ENCODE results near the gene CRYBA4.
A peak's percentile ranks its signal among the peaks of the same experiment; 100 is the strongest.

The CRYBA4 gene

DNA sequence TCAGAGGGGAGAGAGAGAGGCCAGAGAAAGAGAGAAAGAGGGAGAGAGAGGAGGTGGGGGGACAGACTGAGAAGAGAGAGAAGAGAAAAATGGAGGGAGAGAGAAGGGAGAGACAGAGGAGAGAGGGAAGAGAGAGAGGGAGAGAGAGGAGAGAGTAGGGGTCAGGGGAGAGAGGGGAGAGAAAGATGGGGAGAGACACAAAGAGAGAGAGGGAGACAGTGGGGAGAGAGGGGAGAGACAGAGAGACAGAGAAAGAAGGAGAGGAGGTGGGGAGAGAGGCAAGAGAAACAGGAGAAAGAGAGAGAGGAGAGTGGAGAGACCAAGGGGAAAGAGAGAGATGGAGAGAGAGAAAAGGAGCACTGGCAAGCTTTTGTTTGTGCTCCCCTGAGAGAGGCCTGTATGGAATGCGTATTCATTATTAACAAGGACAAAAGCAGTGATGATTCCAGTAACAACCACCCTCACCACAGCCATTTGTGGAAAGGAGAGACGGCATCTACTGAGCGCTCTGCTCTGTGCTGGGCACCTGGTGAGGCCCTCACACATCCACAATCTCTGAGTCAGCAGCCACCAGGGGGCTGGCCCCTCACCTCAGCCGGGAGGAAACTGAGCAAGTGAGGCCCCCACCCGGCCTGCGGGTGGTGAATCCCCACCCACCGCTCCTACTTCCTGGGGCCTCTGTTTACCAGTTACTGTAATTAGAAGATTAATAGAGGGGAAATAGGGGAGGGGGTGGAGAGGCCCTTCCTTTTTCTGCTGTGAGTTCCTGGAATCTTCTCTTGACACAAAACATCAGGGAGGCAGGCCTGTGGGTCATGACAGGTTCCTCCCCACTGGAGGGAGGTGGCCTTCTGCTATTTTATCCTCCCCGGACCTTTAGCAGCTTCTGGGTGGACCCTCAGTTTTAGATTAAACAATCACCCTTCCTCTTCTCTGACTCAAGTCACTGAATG lies 21.0 kb downstream of the CRYBA4 start:
- peak overlapping the region; percentile 75 for H3K4me3 Mint-ChIP-seq
- H3K27me3 Mint-ChIP-seq, result no peaks in the 10 kb centered on the region
- H3K27ac Mint-ChIP-seq (ENCODE audit: low read depth), result peak overlapping the region; percentile 98
- H3K9me3 Mint-ChIP-seq, result no peaks in the 10 kb centered on the region
- peaks cover 16% of the 10 kb centered on the region for H3K36me3 Mint-ChIP-seq (ENCODE audit: insufficient read depth)
- peak; percentile 44 to 66 for DNase-seq (ENCODE audit: low spot score in 2 of 2)
- peak; percentile 83 for ATAC-seq (replicated peaks; ENCODE audit: extremely low read depth, poor library complexity, severe bottlenecking)
- H3K4me1 Mint-ChIP-seq, result peaks cover 69% of the 10 kb centered on the region

- peaks cover 77% of the 10 kb centered on the region for H3K4me1 Mint-ChIP-seq
- ATAC-seq (replicated peaks; ENCODE audit: extremely low read depth, poor library complexity, severe bottlenecking) (peak; percentile 49), DNase-seq (ENCODE audit: low spot score in 2 of 2) (peak in 1 of 2 donors; percentile 19)
- peaks cover 19% of the 10 kb centered on the region for H3K36me3 Mint-ChIP-seq (ENCODE audit: insufficient read depth)
- H3K27ac Mint-ChIP-seq (ENCODE audit: low read depth), result peak overlapping the region; percentile 98
- no peaks in the 10 kb centered on the region for H3K9me3 Mint-ChIP-seq
- H3K4me3 Mint-ChIP-seq, result peak overlapping the region; percentile 75
- H3K27me3 Mint-ChIP-seq, result no peaks in the 10 kb centered on the region
Measured at GRCh38 chr22:26643418-26644100, 21.8 kb downstream of the CRYBA4 start.

GRCh38 chr22:26646158-26646557 lies 24.4 kb downstream of the CRYBA4 start:
- H3K4me3 Mint-ChIP-seq, result no peak overlapping the region
- no peak overlapping the region for H3K27ac Mint-ChIP-seq (ENCODE audit: low read depth)
- no peak for DNase-seq (ENCODE audit: low spot score in 2 of 2)
- peaks cover 22% of the 10 kb centered on the region for H3K36me3 Mint-ChIP-seq (ENCODE audit: insufficient read depth)
- H3K4me1 Mint-ChIP-seq, result peaks cover 78% of the 10 kb centered on the region
- no peaks in the 10 kb centered on the region for H3K27me3 Mint-ChIP-seq
- H3K9me3 Mint-ChIP-seq, result no peaks in the 10 kb centered on the region
- ATAC-seq (replicated peaks; ENCODE audit: extremely low read depth, poor library complexity, severe bottlenecking), result no peak

GRCh38 chr22:26648011-26648497 lies 26.3 kb downstream of the CRYBA4 start:
- Mint-ChIP-seq H3K9me3 (no peaks in the 10 kb centered on the region), H3K27me3 (no peaks in the 10 kb centered on the region), H3K4me1 (peaks cover 59% of the 10 kb centered on the region), H3K27ac (ENCODE audit: low read depth) (peak overlapping the region; percentile 89), H3K4me3 (peak overlapping the region; percentile 41), H3K36me3 (ENCODE audit: insufficient read depth) (peaks cover 12% of the 10 kb centered on the region)
- DNase-seq (ENCODE audit: low spot score in 2 of 2), result no peak
- ATAC-seq (replicated peaks; ENCODE audit: extremely low read depth, poor library complexity, severe bottlenecking), result peak; percentile 73

- Mint-ChIP-seq H3K27me3 (no peaks in the 10 kb centered on the region), H3K9me3 (no peaks in the 10 kb centered on the region), H3K4me1 (peaks cover 52% of the 10 kb centered on the region), H3K4me3 (peak overlapping the region; percentile 41), H3K36me3 (ENCODE audit: insufficient read depth) (peaks cover 9% of the 10 kb centered on the region), H3K27ac (ENCODE audit: low read depth) (peak overlapping the region; percentile 89)
- DNase-seq (ENCODE audit: low spot score in 2 of 2) (no peak), ATAC-seq (replicated peaks; ENCODE audit: extremely low read depth, poor library complexity, severe bottlenecking) (no peak)
Measured at GRCh38 chr22:26648528-26649388, 27.0 kb downstream of the CRYBA4 start.

DNA sequence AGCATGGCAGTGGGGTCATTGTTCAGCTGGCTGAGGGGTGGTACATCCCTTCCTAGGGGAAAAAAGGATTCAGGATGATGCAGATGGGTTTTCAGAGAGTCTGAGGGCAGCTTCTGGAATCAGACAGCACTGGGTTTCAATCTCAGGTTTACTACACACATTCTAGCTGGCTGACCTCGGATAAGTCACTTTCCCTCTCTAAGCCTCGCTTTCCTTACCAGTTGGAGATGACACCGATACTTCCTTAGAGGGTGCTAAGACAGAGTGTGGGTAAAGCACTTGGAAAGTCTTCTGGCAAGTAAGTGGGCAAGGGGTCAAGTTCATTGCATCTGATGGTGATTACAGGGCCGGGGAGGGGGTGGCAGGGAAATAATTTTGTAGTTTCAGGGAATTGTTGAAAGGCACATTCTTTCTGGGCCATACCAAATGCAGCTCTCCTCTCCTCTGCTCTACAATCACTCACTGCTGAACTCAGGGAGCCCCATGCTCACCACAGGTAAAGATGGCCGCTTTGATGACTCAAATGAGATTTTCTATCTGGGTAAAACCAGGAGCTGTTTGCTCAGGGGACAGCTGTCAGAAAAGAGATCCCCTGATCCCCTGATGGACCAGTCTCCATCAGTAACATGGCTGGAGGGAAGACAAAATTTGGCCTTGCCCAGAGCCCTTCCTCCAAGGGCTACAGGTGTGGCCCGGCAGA lies 29.1 kb downstream of the CRYBA4 start:
- H3K27me3 Mint-ChIP-seq, result no peaks in the 10 kb centered on the region
- ATAC-seq (replicated peaks; ENCODE audit: extremely low read depth, poor library complexity, severe bottlenecking) (no peak), DNase-seq (ENCODE audit: low spot score in 2 of 2) (no peak)
- H3K4me3 Mint-ChIP-seq, result no peak overlapping the region
- no peak overlapping the region for H3K27ac Mint-ChIP-seq (ENCODE audit: low read depth)
- no peaks in the 10 kb centered on the region for H3K9me3 Mint-ChIP-seq
- H3K4me1 Mint-ChIP-seq, result peaks cover 35% of the 10 kb centered on the region
- peaks cover 9% of the 10 kb centered on the region for H3K36me3 Mint-ChIP-seq (ENCODE audit: insufficient read depth)

DNA sequence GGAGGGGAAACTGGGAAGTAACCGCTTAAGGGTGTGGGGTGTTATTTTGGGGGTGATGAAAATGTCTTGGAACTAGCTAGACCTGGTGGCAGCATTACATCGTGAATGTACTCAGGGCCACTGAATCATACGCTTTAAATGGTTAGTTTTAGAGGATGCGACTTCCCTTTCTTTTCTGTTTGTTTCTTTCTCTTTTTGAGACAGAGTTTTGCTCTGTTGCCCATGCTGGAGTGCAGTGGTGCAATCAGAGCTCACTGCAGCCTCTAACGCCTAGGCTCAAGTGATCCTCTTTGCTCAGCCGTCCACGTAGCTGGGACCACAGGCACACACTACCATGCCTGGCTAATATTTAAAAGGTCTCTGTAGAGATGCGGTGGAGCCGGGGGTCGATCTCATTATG lies 30.1 kb downstream of the CRYBA4 start:
- no peak for ATAC-seq (replicated peaks; ENCODE audit: extremely low read depth, poor library complexity, severe bottlenecking)
- peaks cover 28% of the 10 kb centered on the region for H3K4me1 Mint-ChIP-seq
- DNase-seq (ENCODE audit: low spot score in 2 of 2), result no peak
- H3K27me3 Mint-ChIP-seq, result no peaks in the 10 kb centered on the region
- no peaks in the 10 kb centered on the region for H3K9me3 Mint-ChIP-seq
- no peak overlapping the region for H3K4me3 Mint-ChIP-seq
- peaks cover 9% of the 10 kb centered on the region for H3K36me3 Mint-ChIP-seq (ENCODE audit: insufficient read depth)
- H3K27ac Mint-ChIP-seq (ENCODE audit: low read depth), result no peak overlapping the region

GRCh38 chr22:26656891-26657851 lies 35.4 kb downstream of the CRYBA4 start, which contains the start of gene MIAT:
Gene MIAT (plus strand): TSS chr22:26657588.
- H3K27me3 Mint-ChIP-seq, result no peaks in the 10 kb centered on the region
- peak; percentile 81 for ATAC-seq (replicated peaks; ENCODE audit: extremely low read depth, poor library complexity, severe bottlenecking)
- H3K4me3 Mint-ChIP-seq, result peak within 1 kb of the TSS; percentile 94
- peaks cover 29% of the 10 kb centered on the region for H3K4me1 Mint-ChIP-seq
- H3K27ac Mint-ChIP-seq (ENCODE audit: low read depth), result peak within 1 kb of the TSS; percentile 90
- DNase-seq (ENCODE audit: low spot score in 2 of 2), result peak; percentile 54
- peaks cover 8% of the 10 kb centered on the region for H3K36me3 Mint-ChIP-seq (ENCODE audit: insufficient read depth)
- no peaks in the 10 kb centered on the region for H3K9me3 Mint-ChIP-seq

- H3K4me1 Mint-ChIP-seq, result peaks cover 35% of the 10 kb centered on the region
- no peaks in the 10 kb centered on the region for H3K27me3 Mint-ChIP-seq
- H3K36me3 Mint-ChIP-seq (ENCODE audit: insufficient read depth), result peaks cover 8% of the 10 kb centered on the region
- DNase-seq (ENCODE audit: low spot score in 2 of 2) (no peak), ATAC-seq (replicated peaks; ENCODE audit: extremely low read depth, poor library complexity, severe bottlenecking) (peak; percentile 61)
- H3K9me3 Mint-ChIP-seq, result no peaks in the 10 kb centered on the region
- H3K4me3 Mint-ChIP-seq, result peak overlapping the region; percentile 94
- peak overlapping the region; percentile 90 for H3K27ac Mint-ChIP-seq (ENCODE audit: low read depth)
Measured at GRCh38 chr22:26658161-26658560, 36.4 kb downstream of the CRYBA4 start.

- Mint-ChIP-seq H3K4me3 (peak overlapping the region; percentile 94), H3K27ac (ENCODE audit: low read depth) (peak overlapping the region; percentile 90), H3K27me3 (no peaks in the 10 kb centered on the region), H3K4me1 (peaks cover 35% of the 10 kb centered on the region), H3K9me3 (no peaks in the 10 kb centered on the region), H3K36me3 (ENCODE audit: insufficient read depth) (peaks cover 9% of the 10 kb centered on the region)
- peak; percentile 76 for ATAC-seq (replicated peaks; ENCODE audit: extremely low read depth, poor library complexity, severe bottlenecking)
- peak in 1 of 2 donors; percentile 52 for DNase-seq (ENCODE audit: low spot score in 2 of 2)
Measured at GRCh38 chr22:26658671-26659478, 37.1 kb downstream of the CRYBA4 start.
